ENCODE data around the gene AGPAT1.

Gene AGPAT1

DNA sequence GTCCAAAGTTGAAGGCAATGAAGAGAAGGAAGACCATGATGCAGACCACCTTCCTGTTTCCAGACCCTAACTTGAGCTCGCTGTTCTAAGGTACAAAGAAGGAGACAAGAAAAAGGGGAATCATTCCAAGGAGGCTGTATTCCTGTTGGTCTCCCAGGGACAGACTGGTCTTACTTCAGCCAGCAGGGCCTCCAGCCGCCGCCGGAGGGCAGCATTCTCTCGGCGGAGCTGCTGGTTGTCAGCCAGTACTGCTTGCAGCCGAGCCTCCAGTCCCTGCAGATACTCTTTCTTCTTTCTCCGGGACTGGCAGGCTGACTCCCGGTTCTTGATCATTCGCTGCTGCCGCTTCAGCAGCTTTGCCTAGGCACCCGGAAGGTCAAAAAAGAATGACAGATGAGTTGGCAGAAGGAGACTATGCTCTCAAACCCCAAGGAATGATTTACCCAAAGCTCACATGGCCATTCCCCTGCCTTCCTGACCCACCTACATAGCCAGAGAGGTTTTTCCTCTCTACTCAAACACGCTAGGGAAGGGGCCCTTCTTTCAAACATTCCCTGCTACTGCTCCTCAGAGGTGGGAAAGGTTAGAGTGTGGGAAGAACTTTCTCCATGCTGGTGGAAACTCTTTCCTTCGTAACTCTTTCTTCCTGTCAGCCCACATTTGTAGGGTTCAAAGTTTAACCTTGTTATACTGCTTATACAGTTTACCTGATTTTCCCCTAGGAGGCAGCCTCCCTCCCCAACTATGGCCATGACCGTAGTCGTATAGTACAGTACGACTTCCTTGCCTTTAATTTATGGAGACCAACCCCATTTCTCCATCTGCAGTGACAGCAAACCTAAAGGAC lies 56.9 kb downstream of the AGPAT1 start:
- DNase-seq (ENCODE audit: low read depth in 2 of 2), result peak; percentile 47 to 62
